IMR-90 (cell line): ENCODE results near the gene ANKRD9. TPM values are rescaled to one million over a fixed set of nuclear protein-coding genes. Genes with fewer than 3 reads are reported as not detected.
A peak's percentile ranks its signal among the peaks of the same experiment; 100 is the strongest.

ENCODE experiments used
- MAZ ChIP-seq: IDR thresholded peaks from 2 replicates; pipeline ENCODE4 v1.6.1; 2012; ENCODE audit warnings: low read depth, mild to moderate bottlenecking, low read length, improper control_type of control experiment, moderate library complexity, borderline replicate concordance
- RCOR1 ChIP-seq: IDR thresholded peaks from 2 replicates; pipeline ENCODE4 v1.6.1; 2012; ENCODE audit warnings: mild to moderate bottlenecking, low read length, improper control_type of control experiment; ENCODE audit not compliant: insufficient replicate concordance
- RFX5 ChIP-seq: IDR thresholded peaks from 2 replicates; pipeline ENCODE4 v1.8.0; 2012; ENCODE audit warnings: low read depth, mild to moderate bottlenecking, low read length, moderate library complexity
- polyA plus RNA-seq, 3 experiments: library from polyadenylated mRNA; depleted of rRNA; stranded (reverse); fragments of >200 nt; gene quantifications; 2 replicates each; pipeline ENCODE4 v1.2.3, GENCODE V29; 2012; ENCODE audit warnings: low replicate concordance in 1 of 3
- total RNA-seq: library from RNA; depleted of rRNA; stranded (reverse); fragments of >200 nt; gene quantifications from 2 replicates; pipeline ENCODE4 v1.2.3, GENCODE V29; 2012

ANKRD9 gene
- total and polyA plus RNA-seq, 2 of the 4 experiments (the other 2 are of a cell fraction): 3.9 to 15.7 TPM

GRCh38 chr14:102524451-102525218, 15.1 kb upstream of the ANKRD9 start (continued):
- peak; percentile 84; the same call in 1 of the 2 replicates for TF ChIP-seq MAZ
- no peak for TF ChIP-seq RCOR1
- TF ChIP-seq RFX5: 0 out of 2 replicates have a peak, but pooled peaks have one; percentile 35
